NCI-H2029 (cell line): Measurements from ENCODE around the gene PRKN.

Source experiments
- DNase-seq: peaks from one replicate; lab custom pipeline; 2025; lab: John Stamatoyannopoulos, UW

The PRKN gene

DNA sequence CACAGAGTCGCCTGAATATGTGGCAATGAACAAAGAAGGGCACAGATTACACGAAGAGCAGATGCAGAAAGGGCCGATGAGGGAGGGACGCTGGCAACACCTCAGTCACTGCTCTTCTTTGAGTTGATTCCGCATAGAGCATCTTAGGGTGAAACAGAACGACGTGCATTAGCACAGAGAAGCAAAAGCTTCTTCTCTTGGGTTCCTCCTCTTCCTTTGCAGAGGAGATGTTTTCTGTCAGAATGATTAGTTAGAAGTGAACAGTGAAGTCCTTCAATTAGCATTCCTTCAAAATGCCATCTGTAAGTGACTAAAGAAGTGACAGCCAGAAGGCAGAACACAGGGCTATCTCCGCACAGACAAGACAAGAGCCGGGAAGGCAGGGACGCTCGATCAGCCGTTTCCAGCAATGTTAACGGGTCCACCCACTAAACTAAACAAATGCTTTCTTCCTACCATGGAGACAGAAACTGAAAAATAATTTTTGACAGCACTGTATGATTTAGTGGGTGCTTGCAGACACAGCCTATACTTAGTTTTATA lies 1233.9 kb downstream of the PRKN start:
- DNase-seq, result no peak

DNA sequence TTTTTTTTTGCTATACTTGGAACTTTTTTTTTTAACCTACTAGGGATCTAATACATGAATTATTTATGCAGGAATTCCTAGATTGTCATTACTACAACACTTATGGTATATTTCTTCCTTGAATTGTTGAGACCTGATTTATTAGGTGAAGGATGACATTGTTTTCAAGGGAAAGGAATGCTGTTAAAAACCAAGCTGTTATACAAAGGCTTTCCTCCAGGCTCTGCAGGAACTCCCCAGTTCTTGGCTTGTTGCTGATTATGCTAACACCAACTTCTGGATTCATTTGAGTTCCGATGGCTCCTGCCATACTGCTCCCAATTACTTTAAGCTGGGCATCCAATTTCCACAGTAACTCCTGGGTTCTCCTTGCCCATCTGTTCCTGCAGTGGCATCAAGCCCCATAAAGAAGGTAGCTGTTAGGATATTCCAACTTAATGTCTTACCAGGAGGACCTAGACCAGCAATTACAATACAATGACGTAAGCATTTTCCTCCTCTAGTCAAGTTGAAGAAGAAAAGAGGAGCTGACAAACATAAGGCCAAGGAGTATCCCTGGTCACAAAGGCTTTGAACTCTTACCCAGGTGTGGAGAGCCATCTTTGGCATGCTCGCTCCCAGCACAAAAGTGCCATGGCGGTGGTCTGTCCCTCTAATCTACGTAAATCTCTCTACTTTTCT lies 1237.8 kb downstream of the PRKN start:
- no peak for DNase-seq

DNA sequence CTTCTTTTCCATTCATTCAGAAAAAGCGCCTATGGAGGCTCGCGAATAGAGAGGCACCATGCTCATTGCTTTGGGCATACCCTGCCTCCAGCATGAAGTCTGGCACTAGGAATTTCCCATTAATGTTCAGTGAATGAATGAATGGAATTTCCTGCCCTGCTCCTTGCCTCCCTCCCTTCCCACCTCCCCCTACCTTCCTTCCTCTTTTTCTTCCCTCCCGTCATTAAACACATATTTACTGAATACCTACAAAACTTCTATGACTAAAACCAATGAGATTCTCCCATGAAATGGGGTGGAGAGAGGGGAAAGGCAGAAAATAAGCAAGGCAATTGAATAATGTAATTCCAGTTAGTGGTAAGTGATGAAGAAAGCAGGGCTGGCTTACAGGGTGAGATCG lies 1239.9 kb downstream of the PRKN start:
- no peak for DNase-seq

DNA sequence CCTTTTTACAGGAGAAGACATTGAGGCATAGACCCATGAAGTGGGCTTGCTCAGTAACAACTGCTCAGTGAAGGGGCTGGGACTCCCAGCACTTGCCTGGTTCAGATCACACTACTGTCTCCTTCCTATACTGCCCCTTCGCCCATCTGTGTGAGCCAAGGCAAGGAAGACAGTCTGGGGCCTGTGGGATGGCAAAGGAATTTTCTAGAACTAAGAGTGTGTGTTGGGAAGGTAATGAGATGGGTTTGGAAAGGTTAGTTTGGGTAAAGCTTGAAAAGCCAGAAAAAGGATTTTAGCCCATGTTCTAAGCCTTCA lies 1240.4 kb downstream of the PRKN start:
- no peak for DNase-seq

DNA sequence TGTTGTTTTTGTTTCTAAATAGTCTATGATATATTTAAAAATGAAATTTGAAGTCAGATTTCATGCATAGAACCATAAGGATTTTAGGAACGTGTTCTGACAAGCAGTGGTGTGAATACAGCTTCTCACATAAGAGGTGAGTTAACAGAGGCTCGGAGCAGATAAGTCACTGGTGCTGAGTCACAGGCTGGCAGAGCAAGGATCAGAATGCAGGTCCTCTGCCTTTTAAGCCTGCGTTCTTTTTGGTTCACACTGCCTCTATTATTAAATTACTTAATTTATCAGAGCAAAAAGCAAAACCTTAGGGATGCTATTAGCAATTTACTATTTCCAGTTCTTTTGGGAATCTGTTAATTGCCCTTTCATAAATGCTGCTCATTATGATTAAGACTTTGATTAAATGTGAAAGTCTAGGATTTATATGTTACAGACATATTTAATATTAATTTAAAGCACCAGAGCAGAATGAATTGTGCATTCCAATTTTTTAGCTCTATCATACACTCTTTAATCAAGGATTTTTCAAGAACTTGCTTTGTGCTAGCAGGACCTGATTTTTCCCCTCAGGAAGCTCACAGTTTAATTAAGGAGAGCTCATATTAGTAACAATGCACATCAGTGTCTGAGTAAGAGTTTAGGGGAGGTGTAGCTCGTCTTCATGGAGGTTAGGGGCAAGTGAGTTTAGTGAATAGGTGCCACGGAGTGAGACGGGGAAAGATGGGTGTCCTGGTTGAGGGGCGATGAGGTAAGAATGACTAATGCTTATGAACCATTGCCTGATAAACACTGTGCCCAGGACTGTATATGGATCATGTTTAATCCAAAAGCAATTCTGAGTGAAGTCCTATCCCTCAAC lies 1241.0 kb downstream of the PRKN start:
- DNase-seq, result no peak

DNA sequence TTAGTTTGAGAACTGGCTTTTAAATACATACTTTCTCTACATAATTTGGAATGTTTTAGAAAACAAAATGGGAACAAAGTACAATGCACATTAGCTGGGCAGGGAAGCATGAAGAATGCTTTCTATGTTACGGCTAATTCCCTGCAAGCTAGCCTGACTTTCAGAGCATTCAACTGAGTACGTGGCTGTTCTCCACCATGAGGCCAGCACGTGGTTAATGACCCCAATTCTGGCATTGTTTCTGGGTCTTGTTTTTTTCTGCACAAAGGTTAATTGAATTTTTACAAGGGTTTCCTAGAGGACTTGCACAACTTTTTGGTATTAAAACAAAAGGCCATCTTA lies 1245.1 kb downstream of the PRKN start:
- no peak for DNase-seq

DNA sequence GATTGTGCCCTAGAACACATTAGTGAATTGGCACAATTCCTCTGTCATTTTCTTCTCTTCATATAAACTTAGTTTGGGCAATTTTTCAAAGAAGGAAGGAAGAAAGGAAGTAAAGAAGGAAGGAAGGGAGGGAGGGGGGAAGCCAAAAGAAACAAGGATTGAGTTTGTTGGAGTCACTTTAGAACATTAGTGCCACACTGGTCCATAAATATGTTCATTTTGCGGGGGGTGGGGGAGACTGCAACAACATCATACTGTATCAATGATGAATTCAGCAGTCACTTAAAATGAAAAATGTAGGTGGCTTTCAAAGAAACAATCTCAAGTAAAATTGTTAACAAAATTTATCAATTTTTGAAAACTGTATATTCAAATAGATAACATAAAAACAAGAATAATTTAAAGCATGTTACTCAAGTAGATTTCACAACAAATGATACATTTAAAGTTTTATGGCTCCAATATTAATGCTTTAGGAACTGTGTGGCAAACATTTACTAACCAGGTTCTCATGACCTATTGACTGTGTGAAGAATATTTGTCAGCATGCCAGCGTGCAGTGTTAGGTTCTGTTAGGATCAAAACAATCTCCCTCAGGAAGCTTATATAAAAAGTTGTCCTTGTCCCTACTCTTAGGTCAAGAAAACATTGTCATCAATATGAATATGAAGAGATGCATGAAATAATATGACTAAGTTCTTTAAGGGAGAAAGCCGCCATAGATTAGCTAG lies 1245.6 kb downstream of the PRKN start:
- DNase-seq, result no peak

DNA sequence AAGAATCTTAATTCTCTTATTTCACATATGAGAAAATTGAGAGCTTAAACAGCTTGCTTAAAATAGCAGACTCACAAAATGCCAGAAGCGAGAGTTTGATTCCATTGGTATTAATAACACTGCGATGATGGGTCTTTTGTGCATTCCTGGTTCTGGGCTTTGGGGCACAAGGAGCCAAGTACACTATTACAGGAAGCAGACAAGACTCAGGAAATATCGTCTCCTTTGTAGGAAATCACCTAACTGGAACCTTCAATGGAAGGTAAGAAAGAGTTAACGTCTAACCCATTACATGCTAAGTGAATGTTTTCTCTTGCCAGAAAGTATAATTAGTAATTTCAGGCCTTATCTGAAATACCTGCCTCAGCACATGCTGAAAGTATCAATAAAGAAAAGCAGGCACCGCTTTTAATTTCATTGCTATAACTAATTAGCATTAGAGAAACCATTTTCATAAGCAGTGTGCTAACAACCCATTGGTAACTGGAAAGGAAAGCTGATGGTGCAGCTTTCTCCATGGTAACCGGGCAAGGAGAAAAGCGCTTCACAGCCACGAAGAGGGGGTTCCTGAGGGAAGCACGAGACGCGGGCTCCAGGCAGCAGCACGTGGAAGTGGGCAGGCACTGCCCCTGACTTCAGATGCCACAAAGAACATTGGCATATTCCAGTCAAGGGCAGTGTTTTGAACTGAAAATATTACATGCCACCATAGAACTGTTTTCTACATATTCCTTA lies 1247.0 kb downstream of the PRKN start:
- DNase-seq, result no peak

DNA sequence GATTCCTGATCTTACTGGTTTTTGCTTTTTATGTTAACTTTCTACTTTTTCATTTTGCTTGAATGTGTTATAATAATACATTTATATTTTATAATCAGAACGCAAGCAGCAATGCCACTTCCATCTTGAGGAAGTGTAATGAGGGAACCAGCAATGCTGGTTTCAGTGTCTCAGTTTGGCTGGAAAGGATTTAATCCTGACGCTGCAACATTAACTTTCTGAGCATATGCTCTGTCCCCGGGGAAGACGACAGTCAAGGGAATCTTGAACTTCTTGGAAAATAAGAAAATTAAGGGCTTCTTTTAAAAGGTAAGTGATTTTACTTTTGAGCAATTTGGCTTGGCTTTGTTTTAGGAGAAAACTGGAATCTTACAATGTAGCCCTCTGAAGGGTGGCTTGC lies 1248.2 kb downstream of the PRKN start:
- no peak for DNase-seq

DNA sequence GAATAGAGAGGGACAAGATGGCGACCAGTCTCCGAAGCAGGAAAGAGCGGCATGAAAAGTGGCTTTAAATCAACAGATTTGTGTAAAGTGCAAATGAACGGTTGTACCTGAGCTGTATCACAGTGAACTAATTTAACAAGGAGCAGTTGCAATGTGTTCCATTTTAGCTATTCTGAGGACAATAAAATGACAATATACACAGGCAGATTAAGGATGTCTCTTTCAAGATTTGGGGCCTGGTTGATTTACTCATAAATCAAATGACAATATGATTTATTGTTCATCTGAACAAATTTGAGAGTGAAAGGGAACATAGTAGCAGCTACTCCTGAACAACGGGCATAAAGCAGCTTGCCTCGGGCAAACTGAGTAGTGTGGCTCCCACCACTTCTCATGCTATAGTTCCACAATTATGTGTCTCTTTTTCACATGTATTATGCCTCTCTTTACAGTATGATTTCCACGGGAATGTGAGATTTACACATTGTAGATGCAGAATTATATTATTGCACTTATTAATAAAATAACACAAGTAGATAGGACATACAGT lies 1249.6 kb downstream of the PRKN start:
- DNase-seq, result no peak

DNA sequence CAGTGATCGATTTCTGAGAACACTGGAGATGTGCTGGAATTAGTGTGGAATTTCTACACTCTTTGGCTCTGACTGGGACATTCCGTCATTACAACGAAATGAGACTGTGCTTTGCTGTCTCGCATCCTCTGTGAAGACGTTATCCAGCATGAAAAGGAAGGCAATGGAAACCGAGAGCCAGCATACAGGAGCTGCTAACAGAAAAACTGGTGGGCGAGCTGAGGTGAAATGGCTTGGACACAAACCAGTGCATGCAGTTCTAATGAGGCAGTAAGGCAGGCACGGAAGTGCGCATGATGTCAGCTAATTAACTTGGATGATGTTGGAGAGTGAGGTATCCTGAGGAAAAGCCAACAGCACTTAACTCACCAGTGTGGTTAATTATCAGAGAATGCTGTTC lies 1250.9 kb downstream of the PRKN start:
- DNase-seq, result no peak

DNA sequence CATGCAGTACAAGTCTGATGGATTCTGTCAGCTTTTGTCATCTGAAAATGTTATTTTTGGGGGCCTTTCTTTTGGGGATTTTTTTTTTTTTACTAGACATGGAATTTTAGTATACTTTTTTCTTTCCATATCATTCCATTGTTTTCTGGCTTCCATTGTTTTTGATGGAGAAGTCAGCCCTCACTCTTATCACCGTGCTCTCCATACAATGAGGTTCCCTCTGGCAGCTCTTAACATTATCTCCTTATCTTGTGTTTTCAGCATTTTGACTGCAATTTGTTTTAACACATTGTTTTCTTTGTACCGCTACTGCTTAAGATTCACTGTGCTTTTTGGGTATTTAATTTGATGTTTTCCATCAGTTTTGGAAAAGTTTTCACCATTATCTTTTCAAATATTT lies 1262.2 kb downstream of the PRKN start:
- DNase-seq, result no peak

DNA sequence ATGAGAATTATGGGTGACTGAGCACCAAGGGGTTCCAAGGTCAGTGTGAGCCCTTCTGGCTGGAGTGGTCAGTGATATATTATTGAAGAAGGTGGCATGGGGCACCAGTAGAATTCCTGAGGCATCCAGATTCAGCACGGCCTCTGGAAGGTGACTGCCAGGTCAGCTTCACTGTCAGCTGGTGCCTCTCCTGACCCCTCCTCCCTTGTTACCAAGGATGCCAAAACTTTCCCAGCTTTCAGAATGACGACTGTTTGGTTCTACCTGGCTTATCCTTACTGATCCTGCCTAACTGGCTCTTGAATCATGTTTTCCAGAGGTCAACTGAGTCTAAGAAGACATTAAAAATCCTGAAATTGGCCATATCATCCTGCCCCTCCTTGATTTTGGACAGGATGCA lies 1264.5 kb downstream of the PRKN start:
- DNase-seq, result no peak

DNA sequence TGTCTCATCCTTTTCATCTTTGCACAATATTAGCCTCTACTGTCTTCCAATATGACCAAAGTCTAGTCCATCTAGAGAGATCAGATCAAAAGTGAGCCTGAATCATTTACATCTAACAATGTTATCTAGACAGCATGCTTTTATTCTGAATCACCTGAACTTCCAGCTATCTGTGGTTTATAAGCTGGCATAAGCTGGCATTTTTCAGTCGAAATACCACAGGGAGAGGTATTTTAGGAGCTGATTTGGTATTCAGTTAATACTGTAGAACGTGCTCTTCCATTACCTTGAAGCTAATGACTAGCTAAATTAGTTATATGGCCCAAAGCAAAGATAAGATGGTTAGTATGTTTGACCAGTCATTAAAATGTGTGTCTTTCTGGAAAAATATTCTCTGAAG lies 1265.4 kb downstream of the PRKN start:
- no peak for DNase-seq

DNA sequence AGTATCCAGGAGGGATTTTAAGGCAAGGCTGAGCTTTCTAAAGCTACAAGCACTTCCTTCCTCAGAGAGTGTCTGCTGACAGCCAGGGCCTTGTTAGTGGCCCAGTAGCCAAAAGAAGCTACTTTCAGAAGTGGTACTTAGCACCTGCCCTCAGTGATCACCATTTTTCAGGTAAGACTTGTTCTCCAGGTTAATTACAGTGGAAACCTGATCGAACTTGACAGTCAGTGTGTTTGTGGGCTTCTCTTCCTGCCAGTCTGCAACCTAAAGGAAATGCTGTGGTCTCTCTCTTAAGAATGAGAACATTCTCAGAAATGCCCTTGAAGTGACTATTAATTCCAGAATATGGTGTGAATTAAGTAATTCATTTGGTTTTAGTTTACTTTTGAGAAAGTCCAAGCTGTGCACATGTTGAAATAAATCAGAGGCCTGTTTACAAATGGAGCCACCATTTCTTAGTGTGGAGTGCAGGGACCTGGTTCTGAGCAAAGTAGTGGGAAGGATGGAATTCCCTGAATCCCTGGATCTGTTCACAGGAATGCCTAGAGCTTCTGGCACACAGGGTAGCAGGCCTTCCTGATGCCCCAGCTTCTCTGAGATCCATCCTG lies 1268.5 kb downstream of the PRKN start:
- DNase-seq, result no peak

DNA sequence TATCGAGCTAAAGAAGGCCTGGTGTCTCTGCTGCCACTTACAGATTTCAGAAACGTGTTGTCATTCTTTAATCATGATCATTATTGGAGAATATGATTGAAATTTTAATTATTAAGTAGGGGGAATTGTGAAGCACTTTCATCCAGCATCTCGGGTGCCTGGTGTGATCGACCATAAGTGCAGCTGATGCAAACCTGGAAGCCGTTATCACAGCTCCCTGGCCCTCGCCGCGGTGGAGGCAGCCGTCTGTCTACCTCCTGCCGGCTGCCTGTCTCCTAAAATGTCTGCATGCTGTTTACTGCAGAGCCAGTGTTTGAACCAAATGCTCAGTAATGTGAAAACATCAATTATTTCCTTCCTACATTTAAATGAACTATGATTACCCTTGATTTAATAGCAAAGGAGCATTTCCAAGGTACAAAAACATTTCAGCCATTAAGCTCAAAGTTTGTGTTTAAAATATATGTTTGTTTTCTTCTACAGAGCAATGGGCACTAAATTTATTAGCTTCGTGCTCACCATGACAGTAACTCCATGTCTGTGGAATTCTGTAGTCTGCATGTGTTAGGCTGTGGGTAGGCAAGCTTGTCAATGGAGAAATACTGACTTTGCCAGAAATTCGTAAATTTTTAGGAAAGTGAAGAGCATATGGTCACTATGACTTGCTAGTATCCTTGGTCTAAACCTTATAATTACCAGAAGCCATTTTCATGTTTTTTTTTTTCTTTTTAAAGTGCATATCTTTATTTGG lies 1269.2 kb downstream of the PRKN start:
- no peak for DNase-seq

DNA sequence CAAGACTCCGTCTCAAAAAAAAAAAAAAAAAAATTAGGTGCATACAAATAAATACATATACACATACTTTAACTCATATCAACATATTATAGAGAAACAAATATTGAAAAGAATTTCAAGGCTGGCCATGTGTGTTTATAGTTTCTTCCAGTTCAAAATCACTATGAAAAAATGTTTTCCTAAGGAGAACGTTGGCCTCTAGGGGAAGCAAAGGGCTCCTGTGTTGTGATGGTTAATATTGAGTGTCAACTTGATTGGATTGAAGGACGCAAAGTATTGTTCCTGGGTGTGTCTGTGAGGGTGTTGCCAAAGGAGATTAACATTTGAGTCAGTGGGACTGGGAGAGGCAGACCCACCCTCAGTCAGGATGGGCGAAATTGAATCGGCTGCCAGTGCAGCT lies 1271.7 kb downstream of the PRKN start:
- DNase-seq, result no peak

DNA sequence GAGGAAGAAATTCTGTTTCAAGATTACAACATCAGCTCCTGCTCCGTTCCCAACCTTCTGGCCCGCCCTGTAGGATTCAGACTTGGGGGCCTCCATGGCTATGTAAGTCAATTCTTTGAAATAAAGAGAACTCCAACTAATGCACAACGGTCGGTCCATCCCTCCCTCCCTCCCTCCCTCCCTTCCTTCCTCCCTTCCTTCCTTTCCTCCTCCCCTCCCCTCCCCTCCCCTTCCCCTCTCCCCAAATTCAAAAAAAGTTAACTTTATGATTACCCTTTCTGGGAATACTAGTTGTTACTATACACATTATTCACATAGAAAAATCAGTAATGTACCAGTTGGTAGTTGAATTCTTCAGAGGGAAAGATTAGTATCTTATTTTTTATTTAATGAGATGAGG lies 1274.0 kb downstream of the PRKN start:
- DNase-seq, result no peak

DNA sequence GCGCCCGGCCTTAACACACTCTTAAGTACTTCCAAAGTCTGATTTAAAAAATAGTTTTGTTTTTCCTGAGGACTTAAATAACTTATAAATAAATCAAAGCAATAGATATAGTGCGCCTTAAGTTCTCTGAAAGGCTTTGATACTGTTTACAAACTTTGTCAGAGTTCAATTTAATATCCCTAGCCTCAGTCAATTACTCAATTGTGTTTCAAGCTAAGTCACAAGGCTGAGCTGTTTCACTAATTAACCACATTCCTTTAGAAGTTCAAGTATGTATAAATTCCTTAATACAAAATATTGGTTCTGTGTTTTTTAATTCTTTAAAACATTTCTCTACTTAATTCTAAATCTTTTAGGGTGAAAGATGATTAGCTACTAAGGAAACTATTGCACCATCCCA lies 1275.3 kb downstream of the PRKN start:
- DNase-seq, result no peak

DNA sequence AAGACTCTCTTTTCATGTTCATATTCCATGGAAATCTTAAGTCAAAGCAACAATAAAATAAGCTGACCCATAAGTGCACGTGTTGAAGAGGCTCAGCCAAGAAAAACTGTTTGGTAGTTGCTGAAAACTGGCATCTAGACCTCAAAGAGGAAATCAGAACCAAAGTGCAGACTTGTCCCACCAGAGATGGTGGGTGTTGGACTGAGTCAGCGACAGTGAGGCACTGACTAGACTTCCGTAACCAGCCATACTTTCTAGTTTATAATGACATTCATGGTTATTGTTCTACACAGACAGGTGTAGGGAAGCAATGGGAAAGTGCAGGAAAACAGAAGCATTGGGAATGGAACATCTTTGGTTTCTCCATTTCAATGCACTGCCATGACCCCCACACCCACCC lies 1278.0 kb downstream of the PRKN start:
- no peak for DNase-seq

DNA sequence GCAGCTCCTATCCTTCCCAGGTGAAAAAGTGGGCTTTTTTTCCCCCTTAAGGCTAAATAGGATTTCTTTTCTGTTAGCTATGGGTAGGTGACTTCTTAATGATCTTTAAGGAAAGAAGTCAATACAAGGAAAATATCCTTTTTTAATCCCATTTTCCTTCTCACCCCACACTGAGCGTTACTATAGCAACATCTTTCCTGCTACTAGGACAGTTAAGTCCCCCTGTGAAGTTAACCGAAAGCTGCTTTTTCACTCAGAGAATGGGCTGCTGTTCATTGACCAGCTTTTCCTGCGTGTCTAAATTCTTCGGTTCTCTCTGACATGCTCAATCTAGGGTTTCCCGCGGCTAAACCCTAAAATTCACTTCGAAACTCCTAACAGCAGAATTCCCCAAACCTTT lies 1280.6 kb downstream of the PRKN start:
- no peak for DNase-seq
